Eye (tissue), 1 donor: ENCODE data around the gene TRO.

Experiments used
- DNase-seq: peaks from one replicate; pipeline ENCODE4 v3.0.0-alpha.2; 2015

TRO gene

DNA sequence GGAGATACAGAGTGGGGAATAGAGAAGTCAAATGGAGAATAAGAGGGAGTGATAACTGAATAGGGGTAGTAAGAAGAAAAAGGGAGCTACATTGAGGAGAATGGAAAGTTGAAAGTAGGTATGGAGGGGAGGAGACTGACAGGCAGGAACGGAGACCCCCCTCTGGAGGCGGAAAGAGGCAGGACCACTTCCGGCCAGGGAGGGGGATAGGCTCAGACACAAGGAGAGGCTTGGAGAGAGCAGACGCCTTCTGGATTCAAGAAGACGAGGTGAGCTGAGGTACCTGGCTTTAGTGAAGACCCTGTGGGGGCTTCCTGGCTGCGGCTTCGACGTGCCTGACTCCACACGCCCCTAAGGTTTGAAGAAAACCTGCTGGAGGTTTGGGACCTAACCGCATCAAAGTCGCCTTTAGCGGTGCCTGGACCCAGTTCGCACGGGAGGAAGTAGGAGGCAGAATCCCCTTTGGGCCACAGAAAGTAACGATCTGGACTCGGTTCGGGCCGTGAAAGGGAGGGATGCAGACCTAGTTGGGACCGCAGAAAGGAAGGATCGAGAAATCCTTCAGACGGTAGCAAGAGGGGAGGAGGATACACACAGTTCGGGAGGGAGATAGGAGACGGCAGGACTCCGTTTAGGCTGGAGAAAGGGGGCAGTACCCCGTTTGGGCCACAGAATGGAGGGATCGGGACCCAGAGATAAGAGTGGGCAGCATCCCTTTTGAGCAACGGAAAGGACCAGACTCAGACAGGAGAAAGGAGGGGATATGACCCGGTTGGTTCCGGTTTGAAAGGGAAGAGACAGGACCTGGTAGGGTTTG, at the start of gene TRO:
TSS of gene TRO (plus strand) at position 215 of the 817 bp plus-strand sequence. CDS start 1,423 bp downstream, outside the sequence.
- peak; percentile 78 for DNase-seq

- no peak for DNase-seq
These were observed 34.9 kb upstream of the TRO start for GRCh38 chrX:54885740-54886139.

GRCh38 chrX:54891573-54891972, 29.1 kb upstream of the TRO start:
- peak; percentile 8 for DNase-seq

GRCh38 chrX:54894159-54894558, 26.5 kb upstream of the TRO start:
- no peak for DNase-seq

DNA sequence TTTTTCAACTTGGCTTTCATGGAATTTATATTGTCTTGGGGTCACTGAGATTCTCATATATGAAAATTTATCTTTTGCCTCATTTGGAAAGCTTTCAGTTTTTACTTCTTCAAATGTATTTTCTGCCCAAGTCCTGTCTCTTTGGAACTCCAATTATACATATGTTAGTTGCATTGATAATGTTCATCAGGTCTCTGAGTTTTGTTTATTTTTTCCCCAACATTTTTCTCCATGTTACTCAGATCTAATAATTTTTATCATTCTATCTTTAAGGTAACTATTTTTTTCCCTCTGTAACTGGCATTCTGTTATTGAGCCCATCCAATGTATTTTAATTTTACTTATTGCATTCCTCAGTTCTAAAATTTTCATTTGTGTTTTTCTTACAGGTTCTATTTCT, 10.7 kb upstream of the TRO start:
- no peak for DNase-seq

DNA sequence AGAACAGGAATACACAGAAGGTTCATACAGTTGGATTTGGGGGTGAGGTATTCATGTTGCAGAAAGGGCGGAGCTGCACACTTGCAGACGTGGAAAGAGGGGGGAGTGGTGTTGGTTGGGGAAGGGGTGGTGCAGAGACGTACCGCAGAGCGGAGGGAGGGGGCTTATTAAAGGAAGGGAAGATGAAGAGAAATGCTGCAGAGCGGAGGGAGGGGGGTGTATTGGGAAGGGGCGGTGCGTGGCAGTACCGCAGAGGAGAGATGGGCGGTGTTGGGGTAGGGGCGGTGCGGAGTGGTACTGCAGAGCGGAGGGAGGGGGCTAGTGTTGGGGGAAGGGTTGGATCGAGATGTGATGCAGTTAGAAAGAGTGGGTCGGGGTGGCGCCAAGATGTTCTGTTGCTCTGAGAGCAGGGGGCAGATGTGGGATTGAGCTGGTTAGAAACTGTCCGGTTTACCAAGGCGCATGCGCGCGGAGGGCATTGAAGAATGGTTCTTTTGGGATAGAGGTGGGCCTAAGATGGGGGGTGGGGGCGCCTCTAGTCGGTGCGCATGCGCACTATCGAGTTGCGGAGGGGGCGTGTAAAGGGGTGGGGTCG, 900 bp downstream of the TRO start:
- DNase-seq = peak; percentile 89

- DNase-seq = no peak
These were observed 1.9 kb downstream of the TRO start for GRCh38 chrX:54922547-54922946.

DNA sequence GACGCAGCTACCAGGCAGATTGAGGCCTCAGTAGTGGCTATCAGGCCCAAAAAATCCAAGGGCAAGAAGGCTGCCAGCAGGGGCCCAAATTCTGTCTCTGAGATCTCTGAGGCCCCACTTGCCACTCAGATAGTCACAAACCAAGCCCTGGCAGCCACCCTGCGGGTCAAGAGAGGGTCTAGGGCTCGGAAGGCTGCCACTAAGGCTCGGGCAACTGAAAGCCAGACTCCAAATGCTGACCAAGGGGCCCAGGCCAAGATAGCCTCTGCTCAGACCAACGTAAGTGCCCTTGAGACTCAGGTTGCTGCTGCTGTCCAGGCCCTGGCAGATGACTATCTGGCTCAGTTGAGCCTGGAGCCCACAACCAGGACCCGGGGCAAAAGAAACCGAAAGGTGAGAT, 2.8 kb downstream of the TRO start:
- DNase-seq = no peak

- DNase-seq = no peak
These were observed 6.4 kb downstream of the TRO start for GRCh38 chrX:54926978-54927377.

DNA sequence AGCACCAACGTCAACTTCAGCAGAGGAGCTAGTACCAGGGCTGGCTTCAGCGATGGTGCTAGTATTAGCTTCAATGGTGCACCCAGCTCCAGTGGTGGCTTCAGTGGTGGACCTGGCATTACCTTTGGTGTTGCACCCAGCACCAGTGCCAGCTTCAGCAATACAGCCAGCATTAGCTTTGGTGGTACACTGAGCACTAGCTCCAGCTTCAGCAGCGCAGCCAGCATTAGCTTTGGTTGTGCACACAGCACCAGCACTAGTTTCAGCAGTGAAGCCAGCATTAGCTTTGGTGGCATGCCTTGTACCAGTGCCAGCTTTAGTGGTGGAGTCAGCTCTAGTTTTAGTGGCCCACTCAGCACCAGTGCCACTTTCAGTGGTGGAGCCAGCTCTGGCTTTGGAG, 8.3 kb downstream of the TRO start:
- DNase-seq = no peak

GRCh38 chrX:54930291-54931049, 9.8 kb downstream of the TRO start:
- DNase-seq = no peak

- no peak for DNase-seq
These were observed 10.5 kb downstream of the TRO start for GRCh38 chrX:54931107-54931506.

DNA sequence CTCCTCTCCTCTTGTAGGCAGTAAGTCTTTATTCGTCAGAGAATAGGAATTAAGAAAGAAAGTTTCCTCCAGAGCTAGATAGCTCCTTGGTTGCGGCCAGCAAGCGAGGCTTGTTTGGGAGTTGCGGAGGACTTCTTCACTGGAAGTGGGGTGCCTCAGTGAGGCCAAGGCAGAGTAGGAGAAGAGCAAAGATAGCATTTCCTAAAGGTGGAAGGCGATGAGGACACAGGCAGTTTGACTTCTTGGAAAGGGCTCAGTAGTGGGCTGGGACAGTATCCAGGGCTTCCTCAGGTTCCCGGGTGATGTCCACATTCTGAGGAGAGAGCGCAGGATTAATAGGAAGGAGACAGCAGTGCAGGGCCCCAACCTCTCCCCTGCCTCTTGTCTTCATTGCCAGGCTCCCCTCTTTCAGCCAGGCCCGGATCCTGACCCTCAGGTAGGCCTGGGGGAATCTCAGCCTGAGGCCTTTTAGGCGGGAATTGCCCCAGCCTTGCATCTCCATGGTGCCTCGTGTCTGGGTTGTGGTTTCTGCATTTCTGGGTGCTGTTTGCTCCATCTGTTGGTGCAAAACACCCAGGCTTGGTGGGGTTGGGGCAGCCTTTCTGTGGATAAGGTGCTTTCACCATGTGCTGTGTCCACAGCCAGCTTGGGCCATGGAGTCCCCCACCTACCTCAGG, 12.7 kb downstream of the TRO start:
- no peak for DNase-seq

GRCh38 chrX:54934058-54934457, 13.4 kb downstream of the TRO start:
- DNase-seq = no peak

- DNase-seq = no peak
These were observed 14.3 kb downstream of the TRO start for GRCh38 chrX:54934890-54935289.

DNA sequence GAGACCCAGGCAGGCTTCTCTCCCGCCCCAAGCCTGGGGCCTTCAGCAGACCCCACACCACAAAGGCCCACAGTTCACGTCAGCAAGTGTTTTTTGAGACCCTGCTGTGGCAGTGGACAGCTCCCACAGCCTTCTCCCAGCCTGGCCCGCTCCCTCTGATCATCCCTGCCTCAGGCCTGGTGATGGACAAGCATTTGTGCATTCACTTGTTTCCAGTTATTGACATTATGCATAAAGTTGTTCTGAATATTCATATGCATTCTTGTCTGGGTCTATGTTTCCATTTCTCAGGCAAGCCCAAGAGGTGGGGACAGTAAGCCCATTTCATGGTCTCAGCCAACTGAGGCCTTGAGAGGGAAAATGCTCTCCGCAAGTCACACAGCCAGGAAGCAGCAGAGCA, 14.7 kb downstream of the TRO start:
- no peak for DNase-seq

GRCh38 chrX:54937416-54937815, 16.8 kb downstream of the TRO start:
- no peak for DNase-seq

DNA sequence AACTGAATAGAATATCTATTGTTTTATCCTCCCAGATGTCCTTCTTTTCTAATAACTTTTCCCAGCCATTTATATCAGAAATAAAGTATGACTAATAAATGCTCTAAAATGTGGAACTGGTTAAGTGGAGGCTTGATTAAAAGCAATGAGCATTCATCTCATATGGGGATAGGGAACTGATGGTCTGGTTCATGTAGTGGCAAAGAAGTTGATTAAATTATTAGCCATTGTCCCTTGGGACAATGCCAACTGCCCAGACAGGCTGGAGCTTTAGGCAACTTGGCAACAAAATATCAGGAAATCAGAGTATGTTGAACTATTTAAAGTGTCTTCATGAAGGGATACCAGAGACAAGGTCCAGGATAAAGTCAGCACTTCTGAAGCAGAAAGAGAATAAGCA, 24.2 kb downstream of the TRO start:
- DNase-seq = no peak

GRCh38 chrX:54945224-54945623, 24.6 kb downstream of the TRO start:
- no peak for DNase-seq

GRCh38 chrX:54950730-54951375, 30.2 kb downstream of the TRO start:
- DNase-seq = no peak

- no peak for DNase-seq
These were observed 41.1 kb downstream of the TRO start for GRCh38 chrX:54961750-54962149.

DNA sequence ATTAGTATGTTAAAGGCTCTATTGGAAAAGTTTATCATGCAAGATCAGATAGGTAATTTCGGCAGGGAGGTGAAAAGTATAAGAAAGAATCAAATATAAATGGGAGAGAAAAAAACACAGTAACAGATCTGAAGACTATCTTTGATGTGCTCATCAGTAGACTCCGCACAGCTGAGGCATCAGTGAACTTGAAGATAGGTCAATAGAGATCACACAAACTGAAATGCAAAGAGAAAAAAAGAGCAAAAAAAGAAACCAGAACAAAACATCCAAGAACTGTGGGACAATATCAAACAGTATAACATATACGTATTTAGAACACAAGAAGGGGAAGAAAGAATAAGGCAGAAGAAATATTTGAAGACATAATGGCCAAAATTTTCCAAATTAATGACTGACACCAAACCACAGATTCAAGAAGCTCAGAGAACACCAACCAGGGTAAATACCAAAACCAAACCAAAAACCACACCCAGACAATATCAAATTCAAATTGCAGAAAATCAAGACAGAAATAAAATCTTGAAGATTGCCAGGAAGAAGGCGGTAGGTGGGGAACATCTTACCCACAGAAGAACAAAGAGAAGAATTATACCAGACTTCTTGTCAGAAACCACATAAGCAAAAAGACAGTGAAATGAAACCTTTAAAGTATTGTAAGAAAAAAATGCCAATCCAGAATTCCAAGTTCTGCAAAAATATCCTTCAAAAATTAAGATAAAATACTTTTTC, 44.3 kb downstream of the TRO start:
- DNase-seq = no peak
